Measurements from ENCODE around the gene CENPV.
A peak's percentile ranks its signal among the peaks of the same experiment; 100 is the strongest.
"Not testable (repeated sequence)": the region's sequence is repeated elsewhere in the genome, so short reads cannot be mapped to it uniquely, and the experiment has no call there.

The CENPV gene

GRCh38 chr17:16353317-16354174 lies at the start of gene CENPV:
Gene CENPV, minus strand, starts transcription at chr17:16353469. Its CDS starts 33 bp downstream, at chr17:16353436.
- DNase-seq (ENCODE audit: low read depth in 2 of 2), result peak; percentile 50 to 51

DNA sequence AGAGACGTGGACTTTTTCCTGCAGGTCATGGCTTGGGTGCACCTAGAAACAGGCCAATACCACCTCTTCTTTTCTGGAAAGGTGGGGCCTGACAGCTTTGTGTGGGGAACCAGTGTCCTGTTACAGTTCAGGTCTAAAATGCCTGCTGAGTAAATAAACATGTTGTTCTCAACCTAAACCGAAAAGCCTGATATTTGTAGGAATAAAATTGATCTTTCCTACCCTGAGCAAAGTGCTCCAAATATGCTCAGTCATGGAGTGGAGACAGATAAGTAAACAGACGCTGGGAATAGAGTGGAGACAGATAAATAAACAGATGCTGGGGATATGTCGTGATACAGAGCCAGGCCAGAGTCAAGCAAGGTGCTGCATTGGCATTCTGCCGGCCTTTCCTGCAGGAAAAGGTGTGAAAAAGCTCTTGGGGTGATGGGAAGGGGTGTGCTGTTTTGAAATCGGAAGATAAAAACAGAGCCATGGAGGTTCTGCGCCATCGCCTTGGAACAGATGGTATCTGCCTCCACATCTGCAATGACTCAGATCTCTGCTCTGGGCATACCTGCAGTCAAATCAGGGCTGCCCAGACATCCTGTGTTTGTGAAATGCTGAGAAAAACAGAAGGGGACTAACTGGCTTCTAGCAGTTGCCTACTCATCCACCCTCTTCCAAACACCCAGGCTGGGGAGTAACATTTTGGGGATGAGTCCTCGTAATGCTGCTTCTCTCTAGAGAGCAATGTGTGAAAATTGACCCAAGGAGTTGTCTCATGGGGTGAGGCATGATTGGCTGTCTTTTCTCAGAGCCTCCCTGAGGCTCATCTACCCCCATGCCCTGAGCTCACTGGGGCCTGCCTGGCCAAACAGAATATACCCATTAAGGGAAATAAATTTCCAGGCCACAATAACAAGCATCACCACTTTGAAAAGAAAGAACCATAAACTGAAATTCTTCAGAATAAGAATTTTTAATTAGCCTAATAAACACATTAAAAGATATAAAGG lies 45.3 kb upstream of the CENPV start:
- DNase-seq (ENCODE audit: low read depth in 2 of 2), result no peak

DNA sequence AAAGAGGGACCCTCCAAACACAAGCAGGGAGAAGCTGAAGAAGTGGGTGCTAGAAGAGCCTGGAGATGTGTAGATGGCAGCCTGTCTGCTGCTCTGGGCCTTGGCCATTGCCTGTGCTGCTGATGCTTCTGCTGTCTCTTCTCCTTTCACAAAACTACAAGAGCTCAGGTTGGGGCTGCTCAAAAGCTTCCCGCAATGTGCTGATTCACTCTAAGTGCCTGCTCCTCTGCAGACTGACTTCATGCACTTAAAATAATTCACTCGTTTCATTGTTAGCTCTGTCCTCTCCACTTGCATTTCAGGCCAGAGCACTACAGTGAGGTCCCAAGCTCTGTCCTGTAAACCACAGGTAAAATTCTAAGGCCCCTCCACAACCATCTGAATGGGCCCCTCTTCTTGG lies 43.4 kb upstream of the CENPV start:
- not testable (repeated sequence) for DNase-seq (ENCODE audit: low read depth in 2 of 2)

DNA sequence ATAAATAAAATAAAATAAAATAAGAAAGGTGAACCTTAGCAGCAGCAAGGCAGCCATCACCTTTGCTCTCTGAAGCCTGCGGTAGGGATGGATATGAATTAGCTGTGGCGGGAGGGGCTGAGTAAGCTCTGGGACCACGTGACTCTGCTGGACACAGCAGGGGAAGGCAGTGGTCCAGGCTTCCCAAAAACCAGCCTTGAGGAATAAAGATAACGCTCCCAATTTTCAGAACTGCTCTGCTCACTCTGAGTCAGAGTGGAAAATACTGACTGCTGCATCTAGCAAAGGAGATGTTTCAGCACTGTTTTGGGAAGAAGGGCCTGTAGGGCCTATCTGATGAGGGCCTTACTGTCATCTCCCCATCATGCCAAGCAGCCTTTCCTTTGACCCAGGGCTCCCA lies 42.6 kb upstream of the CENPV start:
- not testable (repeated sequence) for DNase-seq (ENCODE audit: low read depth in 2 of 2)

GRCh38 chr17:16392491-16392890 lies 39.2 kb upstream of the CENPV start:
- DNase-seq (ENCODE audit: low read depth in 2 of 2), result not testable (repeated sequence)

- DNase-seq (ENCODE audit: low read depth in 2 of 2), result no peak
Measured at GRCh38 chr17:16391451-16391850, 38.2 kb upstream of the CENPV start.

- not testable (repeated sequence) for DNase-seq (ENCODE audit: low read depth in 2 of 2)
Measured at GRCh38 chr17:16386126-16386507, 32.8 kb upstream of the CENPV start.

GRCh38 chr17:16384557-16384956 lies 31.3 kb upstream of the CENPV start:
- no peak for DNase-seq (ENCODE audit: low read depth in 2 of 2)

- DNase-seq (ENCODE audit: low read depth in 2 of 2), result no peak
Measured at GRCh38 chr17:16383772-16384287, 30.6 kb upstream of the CENPV start.

- DNase-seq (ENCODE audit: low read depth in 2 of 2), result no peak
Measured at GRCh38 chr17:16383216-16383615, 29.9 kb upstream of the CENPV start.

- DNase-seq (ENCODE audit: low read depth in 2 of 2), result peak; percentile 21 to 33
Measured at GRCh38 chr17:16381496-16381820, 28.2 kb upstream of the CENPV start.

GRCh38 chr17:16380640-16381495 lies 27.6 kb upstream of the CENPV start, which contains the start of gene UBB:
Gene UBB, plus strand, starts transcription at chr17:16381091. Its CDS starts 817 bp downstream, at chr17:16381908.
- peak; percentile 87 for DNase-seq (ENCODE audit: low read depth in 2 of 2)

GRCh38 chr17:16379654-16380053 lies 26.4 kb upstream of the CENPV start:
- no peak for DNase-seq (ENCODE audit: low read depth in 2 of 2)

DNA sequence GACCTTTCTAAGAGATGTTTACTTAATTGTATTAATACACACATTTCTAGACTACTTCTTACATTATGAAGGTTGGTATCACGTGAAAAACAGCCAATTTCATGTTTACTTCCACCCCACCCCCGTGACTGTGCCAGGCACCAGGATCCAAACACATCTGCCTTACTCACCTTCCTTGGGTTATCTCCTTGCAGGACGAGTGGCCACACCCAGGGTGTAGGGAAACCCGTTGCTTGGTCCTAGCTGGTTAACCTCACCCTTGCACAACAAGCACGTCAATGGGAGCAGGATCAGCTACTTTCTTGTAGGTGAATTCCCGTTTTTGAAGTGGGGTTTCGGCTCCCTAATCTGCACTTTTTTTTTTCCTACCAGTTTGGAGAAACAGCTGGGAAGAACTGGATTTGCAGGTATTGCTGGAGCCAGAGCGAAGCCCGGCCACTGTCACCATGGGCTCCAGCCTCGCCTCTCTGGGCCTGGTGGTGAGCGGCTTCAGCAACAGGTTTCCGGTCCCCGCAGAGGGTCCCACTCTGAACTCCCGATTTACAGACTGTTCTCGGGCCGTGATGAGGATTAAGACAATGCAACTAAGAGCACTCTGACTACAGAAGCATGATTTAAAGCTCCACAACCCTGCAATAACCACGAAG lies 25.5 kb upstream of the CENPV start:
- no peak for DNase-seq (ENCODE audit: low read depth in 2 of 2)

DNA sequence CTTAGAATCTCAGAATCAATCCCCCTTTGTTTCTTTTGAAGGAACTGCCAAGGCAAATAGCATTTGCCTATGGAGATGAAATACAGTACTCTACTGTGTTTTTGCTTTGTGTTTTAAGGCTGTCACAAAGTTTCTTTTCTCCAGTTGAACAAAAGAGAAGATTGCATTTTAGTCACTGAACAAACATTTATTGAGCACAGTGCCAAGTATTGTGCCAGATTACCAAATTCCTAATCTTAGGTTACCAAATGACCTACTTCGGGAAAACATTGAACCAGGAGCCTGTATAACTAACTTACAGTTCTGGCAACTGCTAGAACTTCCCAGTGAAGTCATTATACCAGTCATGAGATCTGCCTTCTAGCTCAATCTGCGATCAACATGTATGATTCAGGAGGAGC lies 24.7 kb upstream of the CENPV start:
- DNase-seq (ENCODE audit: low read depth in 2 of 2), result no peak

DNA sequence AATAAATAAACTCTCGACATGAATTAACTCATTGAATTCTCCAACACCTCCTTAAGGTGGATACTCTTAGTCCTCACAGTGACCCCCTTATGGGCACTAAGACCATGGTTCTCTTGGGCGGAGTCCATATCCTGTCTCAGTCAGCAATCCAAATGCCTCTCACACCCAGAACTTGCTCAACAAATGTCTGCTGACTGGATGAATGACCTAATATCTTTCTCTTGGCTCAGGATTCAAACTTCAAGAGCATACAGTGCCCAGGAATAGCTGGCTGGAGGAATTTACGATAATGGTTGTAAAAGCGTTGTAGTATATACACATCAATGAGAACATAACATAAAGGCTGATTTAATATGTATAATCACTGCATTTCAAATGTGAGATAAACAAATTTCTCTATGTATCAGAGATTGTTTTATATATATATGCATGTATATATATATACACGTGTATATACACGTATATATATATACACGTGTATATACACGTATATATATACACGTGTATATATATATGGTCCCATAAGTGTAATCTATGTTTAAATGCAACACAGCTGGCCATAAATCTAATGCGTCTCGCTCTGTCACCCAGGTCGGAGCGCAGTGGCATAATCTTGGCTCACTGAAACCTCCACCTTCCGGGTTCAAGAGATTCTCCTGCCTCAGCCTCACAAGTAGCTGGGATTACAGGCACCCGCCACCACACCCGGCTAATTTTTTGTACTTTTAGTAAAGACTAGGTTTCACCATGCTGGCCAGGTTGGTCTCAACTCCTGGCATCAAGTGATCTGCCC lies 21.1 kb upstream of the CENPV start:
- DNase-seq (ENCODE audit: low read depth in 2 of 2), result no peak

DNA sequence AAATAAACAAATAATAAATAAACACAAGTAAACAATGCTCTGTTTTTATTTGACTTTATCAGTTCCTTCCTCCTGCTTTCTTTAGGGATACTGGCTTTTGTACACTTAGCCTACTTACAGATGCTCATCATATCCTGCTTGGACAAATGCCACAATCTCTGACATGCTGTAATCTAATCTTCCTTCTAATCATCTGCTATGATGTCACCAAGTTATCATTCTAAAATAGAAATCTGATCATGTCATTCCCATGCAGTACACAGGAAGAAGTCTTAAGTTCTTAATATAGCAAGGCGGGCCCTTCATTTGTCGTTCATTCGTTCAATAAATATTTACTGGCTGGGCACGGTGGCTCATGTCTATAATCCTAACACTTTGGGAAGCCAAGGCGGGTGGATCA lies 18.5 kb upstream of the CENPV start:
- DNase-seq (ENCODE audit: low read depth in 2 of 2), result no peak

DNA sequence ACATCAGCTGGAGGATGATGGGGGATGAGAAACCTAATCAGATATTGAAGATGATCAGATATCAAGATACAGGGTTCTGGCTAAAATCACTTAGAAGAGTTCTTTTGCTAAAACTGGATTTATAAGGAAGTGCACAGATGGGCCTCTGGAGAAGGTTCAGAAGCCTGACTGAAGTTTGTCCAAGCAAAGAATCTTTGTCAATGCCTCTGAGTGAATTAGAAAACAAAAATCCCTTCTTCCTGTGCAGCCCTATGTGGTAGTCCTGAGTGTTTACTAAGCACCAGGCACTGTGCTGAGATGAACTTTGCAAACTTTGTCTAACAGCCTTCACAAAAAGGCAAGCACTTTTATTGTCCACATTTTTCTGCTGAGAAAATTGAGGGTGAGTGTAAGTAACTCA lies 11.4 kb upstream of the CENPV start:
- DNase-seq (ENCODE audit: low read depth in 2 of 2), result no peak

DNA sequence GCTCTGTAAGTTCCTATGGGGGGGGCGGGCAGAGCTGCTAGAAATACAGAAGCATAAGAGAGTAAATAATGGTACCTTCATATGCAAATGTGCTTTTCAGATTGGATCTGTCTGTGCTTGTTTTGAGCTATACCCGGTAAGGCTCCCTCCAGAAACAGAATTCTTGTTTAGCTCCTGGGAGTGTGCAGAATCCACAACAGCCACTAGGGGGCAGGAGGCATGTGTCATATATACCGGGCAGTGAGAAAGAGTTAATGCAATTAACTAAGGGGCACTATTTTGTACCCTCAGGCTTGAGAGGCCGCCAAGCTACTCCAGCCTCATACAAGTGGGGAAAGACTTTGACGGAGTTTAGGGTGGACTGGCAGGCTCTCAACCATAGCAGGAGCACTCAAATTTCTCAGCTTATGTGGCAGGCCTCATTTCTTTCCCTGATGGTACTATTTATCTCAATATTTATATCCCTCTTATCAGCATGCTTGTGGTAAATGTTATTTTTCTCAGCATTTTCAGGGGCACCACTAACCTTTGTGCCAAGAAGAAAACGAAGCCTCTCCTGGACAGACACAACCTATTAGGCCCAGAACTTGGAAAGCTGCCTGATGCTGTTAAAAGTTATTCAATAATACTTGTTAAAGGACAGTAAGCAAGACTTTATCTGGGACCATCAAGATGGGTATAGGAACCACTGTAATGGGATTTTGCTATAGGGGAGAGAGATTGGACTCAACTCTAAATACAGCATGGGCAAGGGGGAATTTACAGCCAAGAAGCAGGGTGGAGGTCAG lies 10.7 kb upstream of the CENPV start:
- DNase-seq (ENCODE audit: low read depth in 2 of 2), result peak; percentile 61 to 76
